ENCODE measurements around the gene TRIM67.

- no peak for TF ChIP-seq CTCF (IDR thresholded peaks at IDR 0.05)
- TF ChIP-seq POLR2A (IDR thresholded peaks at IDR 0.05): no peak
Observed at GRCh38 chr1:231218078-231218477, 56.2 kb downstream of the TRIM67 start.
